Right lobe of liver (tissue), 6 donors: ENCODE measurements around the gene RAET1E. TPM values are rescaled to one million over a fixed set of nuclear protein-coding genes. Genes with fewer than 3 reads are reported as not detected.

Source experiments
- ATAC-seq, 4 donors: fragments of 200-7000 bp; cut with Tn5 transposase; one replicate each; pipeline ENCODE4 v1.9.1; 2020; ENCODE audit warnings: mild to moderate bottlenecking in 4 of 4, moderate library complexity in 4 of 4
- DNase-seq, 3 donors: peaks; one replicate each; pipeline ENCODE4 v3.0.0-alpha.2; 2020
- H3K27ac ChIP-seq, 3 donors: fragments of 200-600 bp; one replicate each; pipeline ENCODE4 v1.8.0; 2022
- H3K27me3 ChIP-seq, 2 donors: fragments of 200-600 bp; one replicate each; pipeline ENCODE4 v1.8.0; 2022
- H3K36me3 ChIP-seq, 4 donors: fragments of 200-600 bp; sonication (generic) in 1 of 4; one replicate each; pipeline versions ENCODE4 v1.5.1 to v1.8.0; 2017 to 2022; ENCODE audit warnings: control low read depth in 1 of 4
- H3K4me1 ChIP-seq, 4 donors: fragments of 200-600 bp; sonication (generic) in 1 of 4; one replicate each; pipeline versions ENCODE4 v1.5.1 to v1.8.0; 2017 to 2022; ENCODE audit warnings: control low read depth in 1 of 4
- H3K4me3 ChIP-seq, 3 donors: fragments of 200-600 bp; one replicate each; pipeline ENCODE4 v1.8.0; 2022
- H3K9me3 ChIP-seq, 4 donors: fragments of 200-600 bp; sonication (generic) in 1 of 4; one replicate each; pipeline versions ENCODE4 v1.5.1 to v1.8.0; 2017 to 2022; ENCODE audit warnings: control low read depth in 1 of 4
- CTCF ChIP-seq, 4 donors: fragments of 200-600 bp in 3 of 4; fragments of 450-650 bp in 1 of 4; IDR thresholded peaks; one replicate each; pipeline versions ENCODE4 v1.5.1 to v1.8.0; 2016 to 2022; ENCODE audit warnings: antibody characterized with exemption in 4 of 4, mild to moderate bottlenecking in 2 of 4
- POLR2A ChIP-seq: fragments of 450-650 bp; IDR thresholded peaks from one replicate; pipeline ENCODE4 v1.6.1; 2017; ENCODE audit warnings: antibody characterized with exemption, mild to moderate bottlenecking
- WGBS: methylation state at CpG from one replicate; pipeline ENCODE4 v1.1.6; 2018; ENCODE audit warnings: low coverage, low lambda C conversion rate; ENCODE audit not compliant: insufficient coverage; ENCODE audit errors: missing lambda C conversion rate; 5-methylcytosine and 5-hydroxymethylcytosine counted together
- intact Hi-C, 2 donors: fragments of 100-400 bp; cut with DNase I; formaldehyde crosslinking; loops; one replicate each; pipeline versions ENCODE4 v1.11.2 to v1.14.1; 2022
- total RNA-seq, 6 experiments: library from RNA; depleted of rRNA in 2 of 6; stranded (reverse); fragments of >200 nt in 2 of 6; fragmentation: NEBNext Ultra II Directional in 3 of 6; extraction: Animal tissue kit (Norgen Biotek cat#: 25700) in 3 of 6; gene quantifications; one replicate each; pipeline versions ENCODE4 v1.1.0 to v1.2.4, GENCODE V29; 2016 to 2023
- donor health status: DM: no; HTN: yes; CAD: no.
- donor health status: DM: no; HTN: no; CAD: no.
- donor health status: DM: no; HTN: no; CAD: no.
- donor health status: DM: no; HTN: yes; CAD: no.
- donor health status: DM: no; HTN: yes; CAD: no.

Gene RAET1E
- total RNA-seq, 6 experiments from 2014 or later, result not detected

GRCh38 chr6:149918151-149918905, 20.4 kb upstream of the RAET1E start:
- no peaks in the 10 kb centered on the region for H3K9me3 ChIP-seq
- intact Hi-C loops, result no loop called here
- H3K4me1 ChIP-seq, result peaks cover 0 to 3% (median 0%) of the 10 kb centered on the region in 4 donors
- H3K27me3 ChIP-seq, result no peaks in the 10 kb centered on the region
- no peak for DNase-seq
- 65% methylated on average over 4 of the region's 6 CpGs for WGBS
- no peaks in the 10 kb centered on the region for H3K36me3 ChIP-seq
- TF ChIP-seq CTCF (IDR thresholded peaks at IDR 0.05), result no peak
- no peak for TF ChIP-seq POLR2A
- no peak for ATAC-seq
- H3K27ac ChIP-seq, result no peak overlapping the region
- no peak overlapping the region for H3K4me3 ChIP-seq

- Histone ChIP-seq H3K4me1 (no peaks in the 10 kb centered on the region), H3K9me3 (no peaks in the 10 kb centered on the region), H3K4me3 (no peak overlapping the region), H3K27me3 (no peaks in the 10 kb centered on the region), H3K36me3 (no peaks in the 10 kb centered on the region), H3K27ac (no peak overlapping the region)
- DNase-seq, result no peak
- WGBS, result 90% methylated on average over 2 of the region's 2 CpGs
- TF ChIP-seq CTCF (IDR thresholded peaks at IDR 0.05) (no peak), POLR2A (no peak)
- ATAC-seq, result no peak
- intact Hi-C loops, result no loop called here
Observed at GRCh38 chr6:149917679-149918078, 19.8 kb upstream of the RAET1E start.

GRCh38 chr6:149915970-149916865, 18.3 kb upstream of the RAET1E start:
- Histone ChIP-seq H3K4me1 (no peaks in the 10 kb centered on the region), H3K9me3 (no peaks in the 10 kb centered on the region), H3K27ac (no peak overlapping the region), H3K4me3 (no peak overlapping the region), H3K27me3 (no peaks in the 10 kb centered on the region), H3K36me3 (no peaks in the 10 kb centered on the region)
- DNase-seq (no peak), ATAC-seq (no peak)
- TF ChIP-seq CTCF (IDR thresholded peaks at IDR 0.05) (no peak), POLR2A (no peak)
- 86% methylated on average over 10 of the region's 10 CpGs for WGBS
- intact Hi-C loops, result no loop called here

GRCh38 chr6:149913540-149914240, 15.8 kb upstream of the RAET1E start:
- no peaks in the 10 kb centered on the region for H3K4me1 ChIP-seq
- intact Hi-C loops, result no loop called here
- peak in 1 of 3 donors; percentile 14 for DNase-seq
- TF ChIP-seq POLR2A (no peak), CTCF (IDR thresholded peaks at IDR 0.05) (no peak)
- H3K27me3 ChIP-seq, result no peaks in the 10 kb centered on the region
- no peak overlapping the region for H3K27ac ChIP-seq
- no peaks in the 10 kb centered on the region for H3K9me3 ChIP-seq
- no peak for ATAC-seq
- no peaks in the 10 kb centered on the region for H3K36me3 ChIP-seq
- H3K4me3 ChIP-seq, result no peak overlapping the region
- WGBS, result 69% methylated on average over 7 of the region's 9 CpGs
